CD14-positive monocyte (primary cell): ENCODE measurements around the gene PIWIL1. TPM values are rescaled to one million over a fixed set of nuclear protein-coding genes. Genes with fewer than 3 reads are reported as not detected.

ENCODE experiments used
- DNase-seq, 3 donors: peaks; one replicate each; pipeline ENCODE4 v3.0.0-alpha.2; 2011 to 2022
- H2AFZ ChIP-seq: 2 replicates; pipeline ENCODE4 v1.6.0; 2012; ENCODE audit warnings: mild to moderate bottlenecking, low read depth, low read length, inconsistent platforms; ENCODE audit not compliant: insufficient read depth, poor library complexity, severe bottlenecking
- H3K27ac ChIP-seq, 2 donors: 1 replicate in 1 of 2; 2 replicates in 1 of 2; pipeline ENCODE4 v1.5.1; 2012 to 2013; ENCODE audit warnings: low read length in 2 of 2, control low read depth in 1 of 2, inconsistent platforms in 1 of 2, low read depth in 1 of 2, mild to moderate bottlenecking in 1 of 2
- H3K27me3 ChIP-seq, 2 donors: one replicate each; pipeline versions ENCODE4 v1.6.0 to v1.6.1; 2011 to 2013; ENCODE audit warnings: low read length in 2 of 2; ENCODE audit not compliant: control insufficient read depth in 2 of 2, insufficient read depth in 2 of 2
- H3K36me3 ChIP-seq, 2 donors: replicated peaks in 1 of 2; 1 replicate in 1 of 2; 2 replicates in 1 of 2; pipeline versions ENCODE4 v1.5.1 to v1.6.1; 2012 to 2013; ENCODE audit warnings: low read length in 2 of 2, control low read depth in 1 of 2, inconsistent platforms in 1 of 2, mild to moderate bottlenecking in 1 of 2; ENCODE audit not compliant: insufficient read depth in 2 of 2, control insufficient read depth in 1 of 2
- H3K4me1 ChIP-seq, 2 donors: 1 replicate in 1 of 2; 2 replicates in 1 of 2; pipeline versions ENCODE4 v1.5.1 to v1.6.1; 2012 to 2013; ENCODE audit warnings: low read length in 2 of 2, control low read depth in 1 of 2, inconsistent platforms in 1 of 2, mild to moderate bottlenecking in 1 of 2, moderate library complexity in 1 of 2; ENCODE audit not compliant: insufficient read depth in 2 of 2, control insufficient read depth in 1 of 2
- H3K4me2 ChIP-seq: replicated peaks from 2 replicates; pipeline ENCODE3; 2012; ENCODE audit warnings: low read length, moderate library complexity, mild to moderate bottlenecking; ENCODE audit not compliant: poor library complexity, severe bottlenecking; ENCODE audit errors: extremely low read depth
- H3K4me3 ChIP-seq, 3 experiments: fragments of 200-600 bp in 1 of 3; sonication (generic) in 1 of 3; replicated peaks in 1 of 3; 1 replicate in 2 of 3; 2 replicates in 1 of 3; pipeline ENCODE4 v1.5.1; 2011 to 2013; ENCODE audit warnings: low read length in 3 of 3, mild to moderate bottlenecking in 3 of 3, control low read depth in 2 of 3, low read depth in 2 of 3, inconsistent platforms in 1 of 3, moderate library complexity in 1 of 3
- H3K79me2 ChIP-seq: 2 replicates; pipeline ENCODE4 v1.6.0; 2012; ENCODE audit warnings: mild to moderate bottlenecking, control low read depth, inconsistent platforms, low read length, moderate library complexity; ENCODE audit not compliant: insufficient read depth
- H3K9ac ChIP-seq: 2 replicates; pipeline ENCODE4 v1.6.0; 2017; ENCODE audit warnings: low read length, mild to moderate bottlenecking; ENCODE audit not compliant: insufficient read depth, poor library complexity, severe bottlenecking
- H3K9me3 ChIP-seq, 2 donors: replicated peaks in 1 of 2; 1 replicate in 1 of 2; 2 replicates in 1 of 2; pipeline versions ENCODE4 v1.5.1 to v1.6.1; 2012 to 2013; ENCODE audit warnings: low read length in 2 of 2, control low read depth in 1 of 2; ENCODE audit not compliant: control insufficient read depth in 1 of 2, insufficient read depth in 1 of 2
- H4K20me1 ChIP-seq: 2 replicates; pipeline ENCODE4 v1.6.0; 2012; ENCODE audit warnings: mild to moderate bottlenecking, low read length, control low read depth, moderate library complexity; ENCODE audit not compliant: insufficient read depth
- H3K27ac Mint-ChIP-seq, 7 donors: one replicate each; pipeline ENCODE4 v1.8.0; 2020; ENCODE audit warnings: mild to moderate bottlenecking in 7 of 7, mixed read lengths in 7 of 7, moderate library complexity in 6 of 7, inconsistent platforms in 2 of 7
- H3K27me3 Mint-ChIP-seq, 3 donors: one replicate each; pipeline ENCODE4 v1.8.0; 2021 to 2022; ENCODE audit warnings: low read depth in 3 of 3, mild to moderate bottlenecking in 3 of 3, mixed read lengths in 3 of 3, moderate library complexity in 3 of 3, inconsistent platforms in 1 of 3
- H3K36me3 Mint-ChIP-seq, 2 donors: one replicate each; pipeline ENCODE4 v1.8.0; 2020; ENCODE audit warnings: mixed read lengths in 2 of 2, inconsistent platforms in 1 of 2, mild to moderate bottlenecking in 1 of 2
- H3K4me1 Mint-ChIP-seq: one replicate; pipeline ENCODE4 v1.8.0; 2020; ENCODE audit warnings: mild to moderate bottlenecking, mixed read lengths
- H3K4me3 Mint-ChIP-seq, 2 donors: one replicate each; pipeline ENCODE4 v1.8.0; 2020; ENCODE audit warnings: mild to moderate bottlenecking in 2 of 2, mixed read lengths in 2 of 2, moderate library complexity in 1 of 2
- H3K9me3 Mint-ChIP-seq, 7 donors: one replicate each; pipeline ENCODE4 v1.8.0; 2020 to 2022; ENCODE audit warnings: mixed read lengths in 7 of 7, mild to moderate bottlenecking in 6 of 7, moderate library complexity in 6 of 7, inconsistent platforms in 2 of 7
- CTCF ChIP-seq: fragments of 200-600 bp; IDR thresholded peaks from one replicate; pipeline ENCODE4 v1.8.0; 2022; ENCODE audit warnings: antibody characterized with exemption, mild to moderate bottlenecking
- WGBS: methylation state at CpG from one replicate; pipeline ENCODE4 v1.1.5; 2013; ENCODE audit warnings: missing lambda C conversion rate; ENCODE audit not compliant: insufficient coverage; 5-methylcytosine and 5-hydroxymethylcytosine counted together
- intact Hi-C, 2 donors: fragments of 100-400 bp; cut with micrococcal nuclease; formaldehyde crosslinking; loops; one replicate each; pipeline versions ENCODE4 v1.15.0 to v1.15.1; 2023
- polyA plus RNA-seq, 3 donors: library from polyadenylated mRNA; depleted of rRNA in 1 of 3; unstranded in 2 of 3; stranded (reverse) in 1 of 3; fragments of 300-500 nt in 2 of 3; fragments of >200 nt in 1 of 3; fragmentation: Illumina TruSeq in 2 of 3; gene quantifications; 1 replicate in 2 of 3; 2 replicates in 1 of 3; pipeline ENCODE4 v1.2.3, GENCODE V29; 2012 to 2021

The PIWIL1 gene
- polyA plus RNA-seq, 3 donors: not detected

- H3K79me2 ChIP-seq: no peaks in the 10 kb centered on the region
- no peak overlapping the region for H3K4me3 ChIP-seq
- no peak for DNase-seq
- H2AFZ ChIP-seq: no peak overlapping the region
- no peak overlapping the region for H3K27ac ChIP-seq
- Mint-ChIP-seq H3K27me3 (peaks cover 1 to 4% (median 4%) of the 10 kb centered on the region in 3 donors), H3K27ac (no peak overlapping the region), H3K9me3 (no peaks in the 10 kb centered on the region), H3K4me3 (no peak overlapping the region), H3K4me1 (no peaks in the 10 kb centered on the region), H3K36me3 (no peaks in the 10 kb centered on the region)
- H3K4me2 ChIP-seq: no peak overlapping the region
- H3K9ac ChIP-seq: no peak overlapping the region
- H3K27me3 ChIP-seq: peaks cover 0 to 5% of the 10 kb centered on the region in 2 donors
- 87% methylated on average over 14 of the region's 14 CpGs for WGBS
- intact Hi-C loops: loop anchor here (5.0 kb wide), 2 partner anchors 279 to 284 kb away; no protein-coding TSS in a partner anchor
- H3K36me3 ChIP-seq: no peaks in the 10 kb centered on the region
- no peaks in the 10 kb centered on the region for H3K9me3 ChIP-seq
- no peaks in the 10 kb centered on the region for H4K20me1 ChIP-seq
- H3K4me1 ChIP-seq: no peaks in the 10 kb centered on the region
- TF ChIP-seq CTCF: no peak
Observed at GRCh38 chr12:130331146-130331545, 6.5 kb upstream of the PIWIL1 start.

- no peaks in the 10 kb centered on the region for H3K9me3 ChIP-seq
- Mint-ChIP-seq H3K9me3 (peaks cover 0 to 5% (median 0%) of the 10 kb centered on the region in 7 donors), H3K27me3 (peaks cover 1 to 7% (median 4%) of the 10 kb centered on the region in 3 donors), H3K4me3 (no peak overlapping the region), H3K4me1 (no peaks in the 10 kb centered on the region), H3K27ac (no peak overlapping the region), H3K36me3 (no peaks in the 10 kb centered on the region)
- no peak overlapping the region for H3K27ac ChIP-seq
- no peaks in the 10 kb centered on the region for H3K79me2 ChIP-seq
- H3K4me2 ChIP-seq: no peak overlapping the region
- intact Hi-C loops: loop anchor here (5.0 kb wide), 2 partner anchors 281 to 286 kb away; no protein-coding TSS in a partner anchor
- no peak for DNase-seq
- H3K4me3 ChIP-seq: no peak overlapping the region
- H3K27me3 ChIP-seq: peaks cover 0 to 5% of the 10 kb centered on the region in 2 donors
- no peaks in the 10 kb centered on the region for H3K36me3 ChIP-seq
- TF ChIP-seq CTCF: no peak
- H4K20me1 ChIP-seq: no peaks in the 10 kb centered on the region
- no peaks in the 10 kb centered on the region for H3K4me1 ChIP-seq
- no peak overlapping the region for H3K9ac ChIP-seq
- no peak overlapping the region for H2AFZ ChIP-seq
- WGBS: 82% methylated on average over 5 of the region's 10 CpGs
Observed at GRCh38 chr12:130333341-130333740, 4.3 kb upstream of the PIWIL1 start.
